Mammary epithelial cell (primary cell): ENCODE results near the gene HNRNPC.

Experiments
- EZH2 ChIP-seq: IDR thresholded peaks from 2 replicates; pipeline ENCODE4 v1.6.1; 2012; ENCODE audit warnings: low read length, inconsistent platforms, borderline replicate concordance
- TF ChIP-seq, protein P1 (sequence below), 2 donors: IDR thresholded peaks in 1 of 2; conservative IDR thresholded peaks in 1 of 2; 2 replicates each; pipeline ENCODE4 v1.5.1; 2011 to 2012; ENCODE audit warnings: inconsistent platforms in 2 of 2, low read length in 2 of 2, mild to moderate bottlenecking in 2 of 2, control low read depth in 1 of 2, low read depth in 1 of 2; ENCODE audit not compliant: insufficient read depth in 1 of 2; ENCODE audit errors: extremely low read depth in 1 of 2

DNA sequence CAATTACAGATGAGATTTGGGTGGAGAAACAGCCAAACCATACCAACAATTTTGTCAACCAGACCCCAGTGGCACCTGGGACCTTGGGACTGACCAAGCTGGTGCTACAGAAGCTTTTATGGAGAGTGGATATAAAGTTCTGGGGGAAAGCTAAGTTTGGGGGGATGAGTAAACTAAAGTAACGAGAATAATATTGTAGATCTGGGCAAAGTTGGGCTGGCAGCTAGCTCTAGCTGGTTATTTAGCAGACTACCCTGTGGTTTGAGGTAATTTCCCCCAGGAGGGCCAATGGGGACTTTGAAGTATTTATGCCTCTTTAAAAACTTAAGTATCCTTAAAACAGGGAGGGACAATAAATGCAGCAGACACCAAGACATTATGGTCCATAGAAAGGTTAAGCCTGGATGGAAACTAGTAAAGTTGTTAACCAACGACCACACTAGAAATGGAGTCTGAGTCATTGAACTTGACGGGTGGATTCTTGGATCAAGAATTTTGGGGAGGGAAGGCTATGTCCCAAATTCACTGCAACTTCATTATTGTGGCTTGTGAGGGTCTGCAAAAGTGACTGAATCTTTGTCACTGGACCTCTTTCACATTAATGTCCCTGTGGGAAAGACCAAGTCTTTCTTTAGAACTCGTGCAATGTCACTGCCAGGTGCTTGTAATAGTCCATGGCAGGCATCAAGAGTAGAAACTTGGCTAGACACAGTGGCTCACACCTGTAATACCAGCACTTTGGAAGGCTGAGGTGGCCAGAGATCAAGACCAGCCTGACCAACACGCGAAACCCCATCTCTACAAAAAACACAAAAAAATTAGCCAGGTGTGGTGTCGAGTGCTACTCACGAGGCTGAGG is 64.8 kb downstream of the HNRNPC start:
- TF ChIP-seq, protein P1, sequence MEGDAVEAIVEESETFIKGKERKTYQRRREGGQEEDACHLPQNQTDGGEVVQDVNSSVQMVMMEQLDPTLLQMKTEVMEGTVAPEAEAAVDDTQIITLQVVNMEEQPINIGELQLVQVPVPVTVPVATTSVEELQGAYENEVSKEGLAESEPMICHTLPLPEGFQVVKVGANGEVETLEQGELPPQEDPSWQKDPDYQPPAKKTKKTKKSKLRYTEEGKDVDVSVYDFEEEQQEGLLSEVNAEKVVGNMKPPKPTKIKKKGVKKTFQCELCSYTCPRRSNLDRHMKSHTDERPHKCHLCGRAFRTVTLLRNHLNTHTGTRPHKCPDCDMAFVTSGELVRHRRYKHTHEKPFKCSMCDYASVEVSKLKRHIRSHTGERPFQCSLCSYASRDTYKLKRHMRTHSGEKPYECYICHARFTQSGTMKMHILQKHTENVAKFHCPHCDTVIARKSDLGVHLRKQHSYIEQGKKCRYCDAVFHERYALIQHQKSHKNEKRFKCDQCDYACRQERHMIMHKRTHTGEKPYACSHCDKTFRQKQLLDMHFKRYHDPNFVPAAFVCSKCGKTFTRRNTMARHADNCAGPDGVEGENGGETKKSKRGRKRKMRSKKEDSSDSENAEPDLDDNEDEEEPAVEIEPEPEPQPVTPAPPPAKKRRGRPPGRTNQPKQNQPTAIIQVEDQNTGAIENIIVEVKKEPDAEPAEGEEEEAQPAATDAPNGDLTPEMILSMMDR (conservative IDR thresholded peaks at IDR 0.05 in 1 of 2, IDR thresholded peaks at IDR 0.05 in 1 of 2; ENCODE audit: extremely low read depth in 1 of 2, insufficient read depth in 1 of 2, low read depth in 1 of 2, low read length in 2 of 2): no peak
- no peak for TF ChIP-seq EZH2
